ENCODE results near the gene WDR33. TPM values are rescaled to one million over a fixed set of nuclear protein-coding genes. Genes with fewer than 3 reads are reported as not detected.
"Not testable (repeated sequence)": the region's sequence is repeated elsewhere in the genome, so short reads cannot be mapped to it uniquely, and the experiment has no call there.

The WDR33 gene
- total and polyA plus RNA-seq, 9 of the 15 experiments (the other 6 are each of a cell fraction or from before 2014, with no cell fraction given), result 24.2 to 57.4 (median 38.4) TPM

DNA sequence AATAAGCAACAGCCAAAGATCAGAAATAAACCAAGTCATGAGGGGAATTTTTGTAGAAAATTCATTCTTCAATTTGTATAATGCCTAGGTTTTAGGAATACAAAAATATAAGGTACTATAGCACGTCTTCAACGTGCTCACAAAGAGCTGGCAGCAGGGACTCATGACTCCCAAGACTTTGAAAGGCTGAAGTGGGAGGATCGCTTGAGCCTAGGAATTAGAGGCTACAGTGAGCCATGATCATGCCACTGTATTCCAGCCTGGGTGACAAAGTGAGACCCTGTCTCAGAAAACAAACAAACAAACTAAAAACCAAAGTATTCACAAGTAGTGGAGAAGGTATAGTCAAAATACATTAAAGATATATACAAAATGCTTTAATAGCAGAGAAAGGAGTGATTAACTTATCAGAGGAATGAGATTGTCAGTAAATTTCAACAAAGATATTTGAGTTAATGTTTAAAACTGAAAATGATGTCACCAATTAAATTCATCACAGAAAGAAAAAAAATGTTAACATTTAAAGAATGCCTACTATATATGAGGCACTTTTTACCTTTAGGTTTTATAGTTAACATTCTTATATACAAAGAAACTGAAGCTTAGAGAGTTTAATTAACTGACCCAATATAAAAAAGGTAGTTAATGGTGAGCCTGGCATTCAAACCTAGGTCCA, 3.2 kb downstream of the WDR33 start:
- peak overlapping the region; percentile 9; the same call in 1 of the 2 replicates for H3K4me2 ChIP-seq (ENCODE audit: insufficient read depth, low read length)
- intact Hi-C loops (cut with micrococcal nuclease), result no loop called here
- no peaks in the 10 kb centered on the region for H3K9me3 ChIP-seq (replicated peaks; ENCODE audit: control insufficient read depth, insufficient read depth, low read depth, low read length)
- WGBS (ENCODE audit: insufficient coverage, low coverage, missing lambda C conversion rate), result 56% methylated on average over 3 of the region's 3 CpGs
- DNase-seq (ENCODE audit: extremely low read depth in 1 of 4, low spot score in 3 of 4) (no peak), ATAC-seq (no peak), FAIRE-seq (no peak)
- H3K9ac ChIP-seq (ENCODE audit: insufficient read depth in 1 of 2, low read depth in 2 of 2, low read length in 2 of 2), result no peak overlapping the region
- peaks cover 82% of the 10 kb centered on the region for H3K79me2 ChIP-seq (ENCODE audit: control insufficient read depth, insufficient read depth, low read length)
- BruUV-seq (replicated peaks), result TSS peak; percentile 4
- in situ Hi-C loops (cut with MboI), result no loop called here
- no peak overlapping the region for H2AFZ ChIP-seq (ENCODE audit: low read depth, low read length)
- peaks cover 5 to 12% of the 10 kb centered on the region in 2 experiments; a peak in 4 of 5 replicates for H3K4me1 ChIP-seq (replicated peaks in 1 of 2; ENCODE audit: control insufficient read depth in 2 of 2, insufficient read depth in 2 of 2, low read length in 2 of 2)
- no peak for TF ChIP-seq ZNF785 (CRISPR knock-in tag; IDR thresholded peaks at IDR 0.05)
- TF ChIP-seq, protein P1, sequence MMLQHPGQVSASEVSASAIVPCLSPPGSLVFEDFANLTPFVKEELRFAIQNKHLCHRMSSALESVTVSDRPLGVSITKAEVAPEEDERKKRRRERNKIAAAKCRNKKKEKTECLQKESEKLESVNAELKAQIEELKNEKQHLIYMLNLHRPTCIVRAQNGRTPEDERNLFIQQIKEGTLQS (IDR thresholded peaks at IDR 0.05), result peak; percentile 25; the same call in 1 of the 2 replicates
- TF ChIP-seq, protein P1 (CRISPR knock-in tag; conservative IDR thresholded peaks at IDR 0.05), result no peak
- H4K20me1 ChIP-seq (replicated peaks; ENCODE audit: control insufficient read depth, insufficient read depth, low read length), result peaks cover 20% of the 10 kb centered on the region; the same call in 1 of the 2 replicates
- no peaks in the 10 kb centered on the region for H3K27me3 ChIP-seq (ENCODE audit: control insufficient read depth in 2 of 2, insufficient read depth in 2 of 2, low read length in 2 of 2)
- no peaks in the 10 kb centered on the region for H3K9me1 ChIP-seq (ENCODE audit: control insufficient read depth, insufficient read depth, low read length)
- no peak overlapping the region for H3K4me3 ChIP-seq
- POLR2A ChIA-PET, result interaction anchor here (0.7 to 1.6 kb wide), 3 partner anchors 10 to 134 kb away, joined by 3 to 7 read pairs (median 3); no protein-coding TSS in a partner anchor
- CTCF ChIA-PET (ENCODE audit: low intra/inter-chr PET ratio), result no interaction called here
- H3K27ac ChIP-seq (ENCODE audit: extremely low read depth, low read depth, low read length), result no peak overlapping the region
- H3K36me3 ChIP-seq (ENCODE audit: control insufficient read depth, insufficient read depth, low read length), result peaks cover 19% of the 10 kb centered on the region; the same call in 2 of the 3 replicates

DNA sequence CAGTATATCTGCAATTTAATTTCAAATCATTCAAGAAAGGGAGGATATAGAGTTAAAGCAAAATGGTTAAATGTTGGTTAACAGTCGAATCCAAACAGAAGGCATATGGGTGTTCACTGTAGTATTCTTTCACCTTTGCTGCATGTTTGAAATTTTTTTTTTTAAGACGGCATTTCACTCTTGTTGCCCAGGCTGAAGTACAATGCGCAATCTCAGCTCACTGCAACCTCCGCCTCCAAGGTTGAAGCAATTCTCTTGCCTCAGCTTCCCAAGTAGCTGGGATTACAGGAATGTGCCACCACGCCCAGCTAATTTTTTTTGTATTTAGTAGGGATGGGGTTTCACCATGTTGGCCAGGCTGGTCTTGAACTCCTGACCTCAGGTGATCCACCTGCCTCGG, 4.1 kb downstream of the WDR33 start:
- Histone ChIP-seq H3K36me3 (ENCODE audit: control insufficient read depth, insufficient read depth, low read length) (peaks cover 19% of the 10 kb centered on the region; the same call in 2 of the 3 replicates), H4K20me1 (replicated peaks; ENCODE audit: control insufficient read depth, insufficient read depth, low read length) (peaks cover 20% of the 10 kb centered on the region; the same call in 1 of the 2 replicates), H3K79me2 (ENCODE audit: control insufficient read depth, insufficient read depth, low read length) (peaks cover 92% of the 10 kb centered on the region)
- WGBS (ENCODE audit: insufficient coverage, low coverage, missing lambda C conversion rate), result 88% methylated on average over 6 of the region's 6 CpGs
- H3K4me2 ChIP-seq (ENCODE audit: insufficient read depth, low read length); DNase-seq (ENCODE audit: extremely low read depth in 1 of 4, low spot score in 3 of 4); intact Hi-C loops (cut with micrococcal nuclease); CTCF ChIA-PET (ENCODE audit: low intra/inter-chr PET ratio); H3K9ac ChIP-seq (ENCODE audit: insufficient read depth in 1 of 2, low read depth in 2 of 2, low read length in 2 of 2); H3K4me1 ChIP-seq (replicated peaks in 1 of 2; ENCODE audit: control insufficient read depth in 2 of 2, insufficient read depth in 2 of 2, low read length in 2 of 2); H3K27ac ChIP-seq (ENCODE audit: extremely low read depth, low read depth, low read length); H2AFZ ChIP-seq (ENCODE audit: low read depth, low read length); H3K4me3 ChIP-seq; H3K9me3 ChIP-seq (replicated peaks; ENCODE audit: control insufficient read depth, insufficient read depth, low read depth, low read length); H3K27me3 ChIP-seq (ENCODE audit: control insufficient read depth in 2 of 2, insufficient read depth in 2 of 2, low read length in 2 of 2); ATAC-seq; H3K9me1 ChIP-seq (ENCODE audit: control insufficient read depth, insufficient read depth, low read length); BruUV-seq (replicated peaks); FAIRE-seq; in situ Hi-C loops (cut with MboI): not testable (repeated sequence)
- POLR2A ChIA-PET, result interaction anchor here (0.7 to 2.0 kb wide), 2 partner anchors 10 to 442 kb away, joined by 4 to 6 read pairs; no protein-coding TSS in a partner anchor
